ENCODE results near the gene L3HYPDH.
A peak's percentile ranks its signal among the peaks of the same experiment; 100 is the strongest.

Gene L3HYPDH

DNA sequence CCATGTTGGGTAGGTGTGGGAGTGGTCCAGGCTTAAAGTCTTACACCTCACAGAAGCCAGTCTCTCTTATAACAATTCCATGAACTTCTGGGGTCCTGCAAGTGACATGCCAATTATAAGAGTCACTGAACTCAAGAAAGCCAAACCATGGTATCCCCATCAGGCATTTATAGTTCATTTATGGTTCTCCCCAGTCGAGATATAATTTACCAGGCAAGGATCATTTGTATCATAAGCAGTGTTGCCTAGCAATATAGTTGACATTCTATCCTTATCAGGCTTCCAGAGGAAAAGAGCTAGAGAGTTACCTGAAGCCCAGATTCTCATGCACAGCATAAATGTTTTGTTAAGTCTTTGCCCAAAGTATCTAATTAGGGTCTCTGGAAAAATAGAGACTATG, 8.2 kb upstream of the L3HYPDH start:
- no peak overlapping the region for H3K4me3 ChIP-seq (ENCODE audit: low read depth, low read length)
- DNase-seq (ENCODE audit: low read depth), result no peak
- TF ChIP-seq, protein P1, sequence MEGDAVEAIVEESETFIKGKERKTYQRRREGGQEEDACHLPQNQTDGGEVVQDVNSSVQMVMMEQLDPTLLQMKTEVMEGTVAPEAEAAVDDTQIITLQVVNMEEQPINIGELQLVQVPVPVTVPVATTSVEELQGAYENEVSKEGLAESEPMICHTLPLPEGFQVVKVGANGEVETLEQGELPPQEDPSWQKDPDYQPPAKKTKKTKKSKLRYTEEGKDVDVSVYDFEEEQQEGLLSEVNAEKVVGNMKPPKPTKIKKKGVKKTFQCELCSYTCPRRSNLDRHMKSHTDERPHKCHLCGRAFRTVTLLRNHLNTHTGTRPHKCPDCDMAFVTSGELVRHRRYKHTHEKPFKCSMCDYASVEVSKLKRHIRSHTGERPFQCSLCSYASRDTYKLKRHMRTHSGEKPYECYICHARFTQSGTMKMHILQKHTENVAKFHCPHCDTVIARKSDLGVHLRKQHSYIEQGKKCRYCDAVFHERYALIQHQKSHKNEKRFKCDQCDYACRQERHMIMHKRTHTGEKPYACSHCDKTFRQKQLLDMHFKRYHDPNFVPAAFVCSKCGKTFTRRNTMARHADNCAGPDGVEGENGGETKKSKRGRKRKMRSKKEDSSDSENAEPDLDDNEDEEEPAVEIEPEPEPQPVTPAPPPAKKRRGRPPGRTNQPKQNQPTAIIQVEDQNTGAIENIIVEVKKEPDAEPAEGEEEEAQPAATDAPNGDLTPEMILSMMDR (IDR thresholded peaks at IDR 0.05; ENCODE audit: insufficient read depth, low read depth, low read length, missing control alignments), result no peak

- TF ChIP-seq, protein P1 (IDR thresholded peaks at IDR 0.05; ENCODE audit: insufficient read depth, low read depth, low read length, missing control alignments), result no peak
- no peak overlapping the region for H3K4me3 ChIP-seq (ENCODE audit: low read depth, low read length)
- DNase-seq (ENCODE audit: low read depth), result no peak
Measured at GRCh38 chr14:59490756-59491155, 6.5 kb upstream of the L3HYPDH start.

- H3K4me3 ChIP-seq (ENCODE audit: low read depth, low read length), result peak overlapping the region; percentile 71
- TF ChIP-seq, protein P1 (IDR thresholded peaks at IDR 0.05; ENCODE audit: insufficient read depth, low read depth, low read length, missing control alignments), result no peak
- DNase-seq (ENCODE audit: low read depth), result no peak
Measured at GRCh38 chr14:59484639-59485175, 499 bp upstream of the L3HYPDH start.

GRCh38 chr14:59483363-59483762, 845 bp downstream of the L3HYPDH start:
- DNase-seq (ENCODE audit: low read depth), result no peak
- TF ChIP-seq, protein P1 (IDR thresholded peaks at IDR 0.05; ENCODE audit: insufficient read depth, low read depth, low read length, missing control alignments), result no peak

GRCh38 chr14:59482541-59483331, 1.5 kb downstream of the L3HYPDH start:
- peak overlapping the region; percentile 71 for H3K4me3 ChIP-seq (ENCODE audit: low read depth, low read length)
- DNase-seq (ENCODE audit: low read depth), result no peak
- TF ChIP-seq, protein P1 (IDR thresholded peaks at IDR 0.05; ENCODE audit: insufficient read depth, low read depth, low read length, missing control alignments), result no peak

More at GRCh38 chr14:59483363-59483762, 845 bp downstream of the L3HYPDH start:
- H3K4me3 ChIP-seq (ENCODE audit: low read depth, low read length), result peak overlapping the region; percentile 71

DNA sequence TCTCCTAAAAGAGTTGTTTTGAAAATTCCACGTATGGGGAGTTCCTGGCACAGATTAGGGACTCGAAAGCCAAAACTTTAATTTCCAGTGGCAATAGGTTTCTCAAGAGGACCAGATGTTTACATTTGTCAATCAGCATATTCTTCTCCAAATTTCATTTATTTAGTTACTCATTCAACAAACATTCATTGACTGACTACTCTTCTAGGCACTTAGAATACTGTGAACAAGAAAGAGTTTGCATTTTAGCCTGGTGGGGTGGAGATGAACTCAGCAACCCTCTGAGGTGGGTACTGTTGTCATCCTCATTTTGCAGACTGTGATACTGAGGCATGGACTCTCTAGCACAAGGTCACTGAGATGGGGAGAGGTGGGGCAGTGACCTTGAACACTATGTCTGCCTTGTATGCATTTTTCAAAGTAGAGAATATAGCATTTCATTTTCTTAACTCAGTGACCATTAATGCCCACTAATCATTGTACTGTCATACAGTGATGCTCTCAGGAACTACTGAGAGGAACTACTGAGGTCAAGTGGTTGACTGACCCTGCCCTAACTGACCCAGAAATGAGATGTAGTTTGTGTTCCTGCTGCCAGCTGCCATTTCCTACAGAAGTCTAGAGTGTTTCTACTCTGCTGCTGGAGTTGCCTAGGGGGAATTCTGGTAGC, 2.2 kb downstream of the L3HYPDH start:
- TF ChIP-seq, protein P1 (IDR thresholded peaks at IDR 0.05; ENCODE audit: insufficient read depth, low read depth, low read length, missing control alignments), result no peak
- peak; percentile 28 for DNase-seq (ENCODE audit: low read depth)
- H3K4me3 ChIP-seq (ENCODE audit: low read depth, low read length), result peak overlapping the region; percentile 71
